GM18870 (cell line): ENCODE measurements around the gene SMARCAL1.
"Not testable (repeated sequence)": the region's sequence is repeated elsewhere in the genome, so short reads cannot be mapped to it uniquely, and the experiment has no call there.

Experiments
- ATAC-seq: cut with Tn5 transposase; IDR thresholded peaks from one replicate; pipeline ENCODE4 v1.9.1; 2021; ENCODE audit warnings: moderate library complexity; ENCODE audit not compliant: unreplicated experiment

Gene SMARCAL1

DNA sequence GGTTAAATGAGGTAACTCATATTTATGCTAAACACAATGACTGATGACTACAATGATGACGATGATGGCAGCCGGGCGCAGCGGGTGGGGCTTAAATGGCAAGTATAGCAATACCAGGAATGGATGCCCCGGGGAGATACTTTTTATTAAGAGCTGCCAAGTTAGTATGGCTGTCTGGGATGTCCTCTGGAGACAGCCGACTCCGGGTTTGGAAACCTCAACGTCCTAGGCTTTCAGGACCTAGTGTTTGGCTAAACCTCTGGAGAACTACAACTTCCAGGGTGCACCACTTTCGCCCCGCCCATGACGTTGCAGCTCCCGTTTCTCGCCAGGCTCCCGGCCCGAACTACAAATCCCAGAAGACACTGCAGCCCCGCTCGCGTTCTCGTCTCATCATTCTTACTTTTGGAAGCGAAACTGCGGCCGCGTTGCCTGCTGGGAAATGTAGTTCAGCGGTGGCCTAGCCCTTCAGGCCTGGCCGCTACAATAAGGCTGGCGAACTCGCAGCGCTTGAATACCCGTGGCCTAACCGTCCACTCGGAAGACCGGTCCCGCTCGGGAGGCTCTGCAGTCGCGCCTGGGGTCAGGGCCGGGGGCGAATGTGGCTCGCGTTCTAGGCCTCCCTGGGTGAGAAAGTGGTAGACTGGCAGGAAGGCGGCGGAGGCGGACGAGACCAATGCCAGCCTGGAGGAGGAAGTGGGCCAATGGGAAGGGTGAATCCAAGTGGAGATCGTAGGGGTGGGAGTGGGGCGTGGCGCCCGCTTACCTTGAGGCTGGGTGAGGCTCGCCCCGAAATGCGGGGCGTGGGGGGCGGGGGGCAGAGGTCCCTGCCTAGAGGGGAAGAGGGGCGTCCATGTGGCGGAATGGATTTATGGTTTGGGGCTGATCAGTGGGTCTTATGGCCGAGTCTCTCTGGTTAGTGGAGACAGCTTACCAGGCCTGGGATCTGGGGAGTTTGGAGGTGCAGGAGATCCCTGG is at the start of gene SMARCAL1:
TSS of gene SMARCAL1 (plus strand) at position 463 of the 978 bp plus-strand sequence. CDS start 2,221 bp downstream, outside the sequence.
- peak; percentile 95 for ATAC-seq

DNA sequence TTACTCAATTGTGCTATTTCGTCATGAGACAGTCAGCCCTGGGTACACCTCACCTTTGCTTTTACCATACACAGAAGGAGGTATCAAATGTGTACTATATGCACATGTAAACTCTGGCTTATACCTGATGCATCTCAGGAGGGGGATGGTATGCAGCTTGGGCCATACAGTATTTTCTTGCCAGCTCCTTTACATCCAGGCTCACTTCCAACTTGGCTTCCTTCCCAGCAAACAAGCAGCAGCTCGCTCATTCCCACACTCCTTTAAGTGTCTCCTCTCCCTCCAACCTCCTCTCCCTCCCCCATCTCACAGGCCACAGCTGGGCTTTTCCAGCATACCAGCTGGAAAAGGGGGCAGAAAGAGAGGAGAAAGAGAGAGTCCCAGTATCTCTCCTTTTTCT is 49.6 kb upstream of the SMARCAL1 start:
- ATAC-seq: no peak

DNA sequence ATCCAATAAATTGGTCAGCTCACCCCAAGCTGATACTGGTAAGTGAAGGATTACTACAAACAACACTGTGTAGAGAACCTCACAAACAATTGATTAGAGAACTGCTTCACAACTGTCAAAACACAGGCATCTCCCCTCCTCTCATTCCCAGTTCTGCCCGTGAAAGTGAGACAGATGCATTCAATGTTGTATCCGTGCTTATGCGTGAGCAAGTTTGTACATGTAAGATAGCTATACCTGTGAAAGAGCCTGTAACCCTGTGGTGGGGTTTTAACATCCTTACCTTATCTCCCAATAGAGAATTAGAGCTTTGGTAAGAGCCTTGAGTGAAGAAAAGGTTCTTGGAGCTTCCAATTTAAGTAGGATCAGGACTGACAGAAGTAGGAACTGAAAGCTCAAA is 49.1 kb upstream of the SMARCAL1 start:
- ATAC-seq: no peak

DNA sequence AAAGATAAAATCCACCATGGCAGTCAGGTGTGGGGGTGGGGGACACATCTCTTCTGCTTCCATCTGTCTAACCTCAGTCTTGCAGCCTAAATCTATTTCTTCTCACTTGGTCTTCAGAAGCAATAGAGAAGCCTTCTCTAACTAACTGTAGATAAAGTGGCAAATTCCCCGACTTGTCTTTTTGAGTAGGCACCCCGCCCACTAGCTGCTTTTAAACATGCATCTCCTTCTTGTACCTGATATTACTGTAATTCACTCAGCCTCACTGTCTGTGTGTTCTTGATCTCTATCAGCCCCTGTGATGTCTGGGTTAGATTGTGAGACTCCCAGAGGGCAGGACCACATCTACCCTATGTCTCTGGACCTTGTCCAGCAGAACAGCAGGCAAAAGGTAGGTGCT is 46.8 kb upstream of the SMARCAL1 start:
- ATAC-seq: no peak

DNA sequence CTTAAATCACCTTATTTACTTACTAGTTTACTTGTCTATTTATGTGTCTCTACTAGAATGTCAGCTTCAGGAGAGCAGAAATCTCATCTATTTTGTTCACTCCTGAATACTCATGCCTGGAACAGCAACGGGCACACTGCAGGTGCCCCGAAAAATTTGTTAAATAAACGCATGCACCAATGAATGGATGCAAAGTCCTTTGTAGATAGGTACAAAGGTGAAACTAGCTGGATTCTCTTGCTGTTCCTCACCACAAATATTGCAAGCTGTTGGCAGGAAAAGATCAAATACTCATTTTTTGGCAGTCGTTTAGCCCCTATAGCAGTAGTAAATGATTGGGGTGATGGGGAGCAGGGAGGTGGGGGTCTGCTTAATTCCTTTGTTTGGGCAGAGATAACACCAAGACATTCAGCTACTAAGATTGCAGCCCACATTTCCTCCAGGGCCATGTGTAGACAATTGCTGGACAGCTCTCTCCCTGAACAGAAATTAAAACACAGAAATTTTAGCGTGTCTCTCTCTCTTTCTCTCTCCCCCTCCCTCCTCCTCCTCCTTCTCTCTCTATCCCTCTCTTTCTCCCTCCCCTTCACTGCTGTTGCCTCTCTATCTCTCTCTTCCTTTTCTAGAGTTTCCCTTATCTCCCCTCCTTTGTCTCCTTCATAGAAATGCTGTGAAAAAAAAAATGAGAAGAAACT is 45.4 kb upstream of the SMARCAL1 start:
- ATAC-seq: no peak

DNA sequence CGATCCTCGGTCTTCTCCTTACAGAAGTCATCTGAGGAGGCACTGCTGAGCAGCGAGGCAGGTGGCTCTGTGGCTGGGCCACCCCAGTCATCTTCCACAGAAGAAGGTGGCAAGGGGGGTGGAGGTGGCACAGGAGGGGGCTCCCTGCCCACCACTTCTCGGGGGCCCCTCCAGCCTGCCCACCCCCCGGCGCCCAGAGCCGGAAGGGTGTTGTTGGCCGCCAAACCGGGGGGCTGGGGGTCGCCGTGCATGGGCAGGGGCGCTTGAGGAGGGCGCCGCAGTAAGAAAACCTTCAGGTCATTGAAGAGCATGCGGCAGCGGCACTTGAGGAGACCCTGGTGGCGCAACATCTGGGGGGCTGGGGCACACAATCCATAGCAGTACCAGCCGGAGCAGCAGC is 42.5 kb upstream of the SMARCAL1 start:
- ATAC-seq: no peak

DNA sequence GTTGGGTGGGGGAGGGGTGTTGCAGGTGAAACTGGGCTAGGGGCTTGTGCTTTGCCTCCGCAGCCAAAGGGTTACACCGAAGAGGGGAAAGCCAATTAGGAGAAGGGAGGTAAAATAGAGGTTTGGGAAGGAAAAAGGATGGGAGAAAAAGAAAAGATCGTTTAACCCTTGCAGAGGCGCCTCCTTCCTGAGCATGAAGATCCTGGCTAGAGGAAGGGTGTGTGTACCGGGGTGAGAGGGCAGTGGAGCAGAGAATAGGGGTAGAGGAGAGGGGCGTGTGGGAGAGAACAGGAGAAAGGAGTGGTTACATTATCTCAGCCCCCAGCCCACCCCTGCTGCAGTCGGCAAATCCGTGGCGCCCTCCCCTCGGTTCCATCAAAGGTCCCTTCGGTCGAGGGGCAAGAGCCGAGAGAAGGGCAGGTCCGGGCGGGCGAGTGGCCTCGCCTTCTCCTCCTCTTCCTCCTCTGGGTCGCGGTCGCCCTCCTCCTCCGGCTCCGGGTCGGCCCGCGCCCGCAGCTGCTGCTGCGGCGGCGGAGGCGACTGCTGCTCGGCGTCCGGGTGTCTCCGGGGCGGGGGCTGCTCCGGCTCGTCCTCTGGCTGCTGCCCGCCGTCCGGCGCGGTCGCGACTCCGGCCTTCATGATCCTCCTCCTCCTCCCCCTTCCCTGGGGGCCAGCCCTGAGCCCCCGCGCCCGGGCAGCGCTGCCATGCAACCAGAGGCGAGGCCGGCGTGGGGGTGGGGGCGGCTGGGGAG is 41.1 kb upstream of the SMARCAL1 start:
- no peak for ATAC-seq

DNA sequence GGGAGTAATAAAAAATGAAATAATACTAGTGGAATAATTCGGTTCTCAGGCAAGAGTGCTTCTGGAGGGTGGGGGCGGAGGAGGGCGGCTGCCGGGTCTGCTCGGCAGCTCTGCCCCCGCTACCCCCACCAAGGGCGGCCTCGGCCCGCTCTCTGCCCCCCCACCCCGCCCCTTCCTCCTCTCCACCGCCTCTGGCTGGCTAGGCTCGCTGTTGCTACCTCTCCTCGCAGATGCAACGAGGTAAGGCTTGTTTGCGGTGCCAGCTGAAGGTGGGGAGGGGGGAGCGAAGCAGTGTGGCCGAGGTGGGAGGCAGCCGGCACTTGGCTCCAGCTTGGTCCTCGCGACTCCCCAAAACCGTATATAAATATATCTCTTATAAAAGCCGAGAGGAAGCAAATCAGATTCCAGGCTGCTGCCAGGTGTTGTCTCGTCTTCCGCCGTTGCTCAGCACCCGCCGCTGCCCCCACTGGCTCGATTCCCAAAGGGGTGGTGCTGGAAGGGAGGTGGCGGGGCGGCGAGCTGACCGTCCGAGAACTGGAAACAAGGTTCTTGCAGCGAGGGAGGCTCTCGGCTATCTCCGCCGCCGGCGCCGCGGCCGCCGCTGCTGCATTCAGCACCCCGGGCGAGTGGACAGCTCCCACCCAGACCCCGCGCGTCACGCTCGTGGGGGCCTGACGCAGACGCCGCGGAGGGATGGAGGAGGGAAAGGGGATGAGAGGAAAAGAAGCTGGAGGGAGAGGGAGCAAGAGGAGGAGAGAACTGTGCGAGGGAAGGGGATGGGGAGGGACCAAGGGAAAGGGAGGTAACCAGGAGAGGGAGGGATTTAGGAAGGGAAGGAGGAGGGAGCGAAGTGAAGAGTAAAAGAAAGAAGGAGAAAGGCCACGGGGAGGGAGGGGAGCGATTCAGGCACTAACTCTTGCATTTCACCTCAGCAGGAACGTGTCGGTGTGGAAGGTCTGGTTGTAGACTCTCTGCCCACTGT is 40.3 kb upstream of the SMARCAL1 start, which contains the start of gene MARCHF4:
TSS of gene MARCHF4 (minus strand) at position 763 of the 982 bp plus-strand sequence. CDS start 2,223 bp downstream, outside the sequence.
- no peak for ATAC-seq

DNA sequence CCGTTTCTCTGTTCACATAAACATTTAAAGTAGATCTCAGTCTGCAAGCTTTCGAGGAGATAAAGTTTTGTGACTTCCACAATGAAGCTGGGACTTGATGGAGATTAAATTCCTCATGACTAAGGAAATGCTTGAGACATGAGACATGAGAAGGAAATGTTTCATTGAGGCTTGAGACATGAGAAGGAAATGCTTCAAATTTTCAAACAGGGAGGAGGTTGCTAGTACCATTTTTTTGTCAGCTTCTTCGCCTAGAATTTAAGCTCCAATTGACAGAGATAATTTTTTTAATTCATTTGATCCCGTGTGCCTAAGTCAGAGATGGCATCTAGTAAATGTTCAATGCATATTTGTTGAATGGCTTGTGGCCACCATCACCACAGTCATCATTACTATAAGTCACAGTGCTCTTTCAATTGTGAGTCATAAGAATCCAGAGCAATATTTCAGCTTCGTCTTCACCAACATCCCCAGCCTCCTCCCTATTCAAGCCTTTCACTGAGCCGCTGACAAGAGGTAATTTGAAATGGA is 39.5 kb upstream of the SMARCAL1 start:
- no peak for ATAC-seq

DNA sequence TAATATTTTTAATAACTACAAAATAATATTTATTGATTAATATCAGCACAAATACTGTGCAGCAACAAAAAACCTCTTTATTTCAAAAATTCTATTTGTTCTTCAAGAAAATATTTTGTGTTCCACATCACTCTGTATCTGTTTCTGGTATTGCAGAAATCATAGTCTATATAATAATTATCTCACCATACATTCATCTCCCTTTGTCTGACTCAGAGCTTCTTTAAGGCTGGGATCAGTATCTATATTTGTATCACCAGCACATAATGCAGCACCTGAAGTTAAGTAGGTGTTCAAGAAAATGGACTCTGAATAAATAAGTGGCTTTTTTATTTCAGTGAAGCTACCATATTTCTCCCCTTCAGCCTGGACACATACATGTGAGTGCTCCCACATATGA is 38.4 kb upstream of the SMARCAL1 start:
- no peak for ATAC-seq

DNA sequence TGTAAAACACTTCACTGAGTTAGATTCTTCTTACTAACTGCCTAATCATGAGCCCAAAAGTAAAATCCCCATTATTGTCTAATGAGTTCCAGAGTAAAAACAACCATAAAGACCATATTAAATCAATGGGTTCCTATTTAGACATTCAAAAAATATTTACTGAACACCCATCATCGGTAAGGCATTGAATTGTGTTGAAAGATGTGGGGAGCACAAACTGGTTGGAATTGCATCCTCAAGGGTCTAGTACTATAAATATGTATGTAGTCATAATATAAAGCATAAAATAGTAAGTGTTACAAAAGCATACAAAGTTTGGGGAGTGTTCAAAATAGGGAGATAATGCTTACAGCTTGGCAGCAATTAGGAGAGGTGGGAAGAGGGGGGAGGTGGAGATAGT is 37.0 kb upstream of the SMARCAL1 start:
- no peak for ATAC-seq

DNA sequence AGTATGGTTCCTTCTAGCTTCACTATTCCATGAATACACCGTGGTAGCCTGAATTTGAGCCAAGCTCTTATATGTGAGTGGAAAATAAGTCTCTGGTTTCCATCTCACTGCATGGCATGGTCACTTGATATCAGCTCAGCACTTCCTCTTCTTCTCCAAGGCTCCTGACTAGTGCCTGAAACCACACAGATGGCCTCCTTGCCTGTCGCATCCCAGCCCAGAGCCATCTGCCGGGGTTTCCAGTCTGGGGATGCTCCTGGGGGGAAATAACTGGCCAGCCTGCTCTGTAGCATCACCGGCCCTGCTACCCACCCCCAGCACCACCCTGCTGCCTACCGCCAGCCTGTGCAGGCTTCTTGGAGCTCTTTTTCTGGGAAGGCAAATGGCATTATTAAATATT is 32.3 kb upstream of the SMARCAL1 start:
- no peak for ATAC-seq

DNA sequence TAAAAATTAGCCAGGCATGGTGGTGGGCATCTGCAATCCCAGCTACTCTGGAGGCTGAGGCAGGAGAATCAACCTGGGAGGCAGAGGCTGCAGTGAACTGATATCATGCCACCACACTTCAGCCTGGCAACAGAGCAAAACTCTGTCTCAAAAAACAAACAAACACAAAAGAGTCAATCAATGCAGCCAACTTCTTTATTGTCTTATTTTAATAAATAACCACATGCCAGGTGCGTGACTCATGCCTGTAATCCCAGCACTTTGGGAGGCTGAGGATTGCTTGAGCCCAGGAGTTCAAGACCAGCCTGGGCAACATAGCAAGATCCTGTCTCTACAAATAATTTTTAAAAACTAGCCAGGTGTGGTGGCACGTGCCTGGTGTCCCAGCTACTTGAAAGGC is 27.9 kb upstream of the SMARCAL1 start:
- not testable (repeated sequence) for ATAC-seq

DNA sequence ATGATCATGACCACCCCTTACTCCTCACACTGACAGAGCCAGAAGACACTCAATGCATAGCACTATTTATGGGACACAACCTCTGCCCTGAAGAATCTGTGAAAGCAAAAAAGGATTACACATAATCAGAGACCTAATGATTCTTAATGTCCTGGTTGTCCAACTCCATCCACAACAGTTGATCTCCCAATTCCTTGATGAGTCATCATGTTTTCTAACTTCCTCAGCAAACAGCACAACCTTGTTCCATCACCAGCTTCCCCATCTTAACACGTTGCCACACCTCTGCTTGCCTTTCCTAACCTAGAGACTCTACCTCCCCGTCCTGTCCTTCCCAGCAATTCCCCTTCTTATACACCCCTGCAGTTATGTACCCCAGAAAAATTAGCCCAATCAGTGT is 26.8 kb upstream of the SMARCAL1 start:
- ATAC-seq: no peak

DNA sequence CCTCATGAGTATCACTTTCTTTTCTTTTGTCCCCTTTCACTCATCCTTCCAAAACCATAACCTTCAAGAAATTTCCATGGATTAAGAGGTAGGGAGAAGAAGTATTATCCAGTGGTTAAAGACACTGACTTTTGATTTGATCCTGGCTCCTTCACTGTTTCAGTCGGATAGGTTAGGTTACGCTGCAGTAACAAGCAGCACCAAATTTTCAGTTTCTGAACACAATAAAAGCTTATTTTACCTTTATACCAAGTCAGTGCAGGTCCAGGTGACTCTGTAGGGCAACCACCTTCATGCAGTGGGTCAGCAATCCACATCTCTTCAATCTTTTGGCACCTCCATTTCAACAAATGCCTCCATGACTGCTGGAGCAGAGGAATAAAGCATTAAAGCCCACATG is 25.0 kb upstream of the SMARCAL1 start:
- ATAC-seq: no peak

DNA sequence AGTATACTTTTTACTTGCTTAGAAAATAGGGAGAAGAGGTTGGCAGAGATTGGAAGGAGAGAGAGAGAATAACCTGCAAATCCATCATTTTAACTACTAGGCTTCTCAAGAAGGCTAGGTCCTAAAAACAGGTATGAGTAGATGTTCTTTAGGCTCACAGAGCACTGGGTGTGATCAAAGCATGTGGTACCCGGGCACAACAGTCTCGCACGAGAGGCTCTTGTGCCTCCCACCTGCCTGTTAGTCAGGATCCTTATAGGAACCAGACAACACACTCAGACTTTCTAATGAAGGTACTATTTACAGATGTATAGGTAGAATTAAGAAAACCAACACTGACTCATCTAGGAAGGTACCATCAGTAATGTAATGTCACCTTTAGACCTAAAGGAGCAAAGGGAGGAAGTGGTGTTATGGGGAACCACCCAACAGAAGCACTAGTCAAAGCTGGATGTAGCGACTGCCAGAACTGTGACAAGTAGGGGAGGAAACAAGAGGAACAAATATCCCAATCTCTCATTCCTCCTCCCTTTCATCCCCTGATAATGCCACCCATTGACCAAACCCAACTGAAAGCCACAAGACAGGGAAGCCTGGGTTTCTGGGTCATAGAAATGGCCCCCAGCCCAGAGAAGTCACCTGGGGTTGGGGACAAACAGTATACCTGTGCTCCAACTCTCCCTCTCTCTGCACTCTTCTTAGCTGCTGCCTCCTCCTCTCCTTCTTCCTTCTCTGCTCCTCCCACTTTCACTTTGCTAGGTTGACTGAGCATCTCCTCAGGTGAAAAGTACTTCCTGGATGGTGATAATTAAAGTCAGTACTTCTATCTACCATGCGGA is 24.0 kb upstream of the SMARCAL1 start:
- peak; percentile 73 for ATAC-seq

DNA sequence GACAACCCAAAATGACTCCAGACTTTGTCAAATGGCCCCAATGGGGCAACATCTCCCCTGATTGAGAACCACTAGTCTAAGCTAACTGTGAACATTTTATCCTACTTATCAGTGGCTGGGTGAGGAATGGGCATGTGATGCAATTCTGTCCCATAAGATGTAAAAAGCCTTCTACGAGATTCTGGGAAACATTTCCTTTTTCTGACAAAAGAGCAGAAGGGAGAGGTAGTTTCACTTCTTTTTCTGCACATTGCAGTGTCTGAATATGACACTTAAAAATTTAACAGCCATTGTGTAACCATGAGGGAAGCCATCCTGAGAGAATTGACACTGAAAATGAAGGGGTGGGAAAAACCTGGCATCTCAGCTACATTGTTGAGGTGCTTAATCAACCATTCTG is 22.7 kb upstream of the SMARCAL1 start:
- ATAC-seq: no peak

DNA sequence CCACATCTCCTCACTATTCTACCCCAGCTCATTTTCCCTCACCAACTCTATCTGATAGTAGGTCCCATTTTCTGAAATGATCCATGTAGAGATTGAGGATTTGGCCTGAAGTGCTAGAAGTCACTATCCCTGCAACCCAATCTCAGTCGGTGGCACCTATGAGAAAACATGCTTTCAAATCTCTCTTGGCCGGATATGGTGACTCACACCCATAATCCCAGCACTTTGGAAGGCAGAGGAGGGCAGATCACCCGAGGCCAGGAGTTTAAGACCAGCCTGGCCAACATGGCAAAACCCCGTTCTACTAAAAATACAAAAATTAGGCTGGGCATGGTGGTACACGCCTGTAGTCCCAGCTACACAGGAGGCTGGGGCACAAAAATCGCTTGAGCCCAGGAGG is 20.9 kb upstream of the SMARCAL1 start:
- no peak for ATAC-seq

DNA sequence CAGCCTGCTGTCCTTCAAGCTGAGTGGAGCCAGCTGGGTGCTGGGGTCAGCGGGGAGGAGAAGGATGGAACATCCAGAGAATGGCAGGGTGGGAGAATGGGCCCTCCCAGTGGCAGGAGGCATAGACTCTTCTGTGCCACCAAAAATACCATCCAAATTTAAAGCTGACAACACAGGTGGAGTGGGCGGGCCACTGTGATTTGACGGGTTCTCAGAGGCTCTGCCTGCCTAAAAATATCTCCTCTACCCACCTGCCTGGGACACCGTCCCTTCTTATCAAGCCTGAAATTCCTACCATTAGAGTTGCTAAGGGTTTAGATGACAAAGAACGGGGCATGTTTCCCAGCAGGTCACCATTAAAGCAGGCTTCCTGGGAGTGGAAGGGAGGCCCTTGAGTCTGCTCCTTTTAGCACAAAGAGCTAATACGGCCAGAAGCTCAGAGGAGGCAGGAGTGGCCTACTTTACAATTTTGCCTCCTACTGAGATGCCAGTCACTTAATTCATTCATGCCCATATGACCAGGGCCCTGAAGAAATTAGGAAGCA is 20.2 kb upstream of the SMARCAL1 start:
- no peak for ATAC-seq
